Testis (tissue), 2 donors: Measurements from ENCODE around the gene UVSSA.

Experiments used
- CTCF ChIP-seq, 3 experiments: fragments of 450-650 bp in 2 of 3; fragments of 200-600 bp in 1 of 3; sonication (generic) in 1 of 3; IDR thresholded peaks; one replicate each; pipeline ENCODE4 v1.5.1; 2016 to 2019; ENCODE audit warnings: antibody characterized with exemption in 3 of 3, mild to moderate bottlenecking in 2 of 3, moderate library complexity in 1 of 3
- POLR2A ChIP-seq: fragments of 450-650 bp; IDR thresholded peaks from one replicate; pipeline ENCODE4 v1.6.1; 2017; ENCODE audit warnings: antibody characterized with exemption, mild to moderate bottlenecking, moderate library complexity

GRCh38 chr4:1332686-1333085 lies 14.3 kb upstream of the UVSSA start:
- no peak for TF ChIP-seq CTCF (IDR thresholded peaks at IDR 0.05)
- TF ChIP-seq POLR2A, result no peak
